OCI-LY7 (cell line): Measurements from ENCODE around the gene PUM2. TPM values are rescaled to one million over a fixed set of nuclear protein-coding genes. Genes with fewer than 3 reads are reported as not detected.

ENCODE experiments used
- BruUV-seq: library from RNA; stranded (reverse); fragments of 400-500 nt; replicated peaks from 2 replicates; lab custom pipeline; 2021; lab: Mats Ljungman, UMichigan
- CTCF ChIA-PET: fragments of 300-600 bp; sonication (Branson Sonifier 250); formaldehyde crosslinking; loops from one replicate; lab custom pipeline; 2022; ENCODE audit warnings: antibody characterized with exemption; ENCODE audit not compliant: unreplicated experiment; lab: Charles Lee
- POLR2A ChIA-PET: fragments of 300-600 bp; sonication (Branson Sonifier 250); formaldehyde crosslinking; loops from one replicate; lab custom pipeline; 2022; ENCODE audit warnings: antibody characterized with exemption; lab: Charles Lee
- DNase-seq: peaks from one replicate; pipeline ENCODE4 v3.0.0-alpha.2; 2015; ENCODE audit warnings: low spot score
- H2AFZ ChIP-seq: fragments of 200-600 bp; sonication (generic), shearing (Covaris generic); 2 replicates; pipeline ENCODE4 v1.6.1; 2014; ENCODE audit warnings: mild to moderate bottlenecking, antibody characterized with exemption, low read length, moderate library complexity
- H3K27ac ChIP-seq: fragments of 200-600 bp; sonication (generic); 2 replicates; pipeline ENCODE4 v1.5.1; 2014; ENCODE audit warnings: mixed run types, low read depth, mild to moderate bottlenecking, moderate library complexity, low read length, inconsistent platforms; ENCODE audit not compliant: poor library complexity, severe bottlenecking
- H3K36me3 ChIP-seq: fragments of 200-600 bp; sonication (generic); 2 replicates; pipeline ENCODE4 v1.6.1; 2014; ENCODE audit warnings: mild to moderate bottlenecking, antibody characterized with exemption, low read length, moderate library complexity, mixed read lengths; ENCODE audit not compliant: insufficient read depth
- H3K4me1 ChIP-seq: fragments of 200-600 bp; sonication (generic); 2 replicates; pipeline ENCODE4 v1.5.1; 2014; ENCODE audit warnings: mild to moderate bottlenecking, low read length; ENCODE audit not compliant: insufficient read depth, poor library complexity, severe bottlenecking
- H3K4me2 ChIP-seq: fragments of 200-600 bp; sonication (generic); 2 replicates; pipeline ENCODE4 v1.6.1; 2014; ENCODE audit warnings: mild to moderate bottlenecking, low read length
- H3K4me3 ChIP-seq: fragments of 200-600 bp; sonication (generic); 2 replicates; pipeline ENCODE4 v1.5.1; 2014; ENCODE audit warnings: mild to moderate bottlenecking, low read depth, low read length; ENCODE audit not compliant: poor library complexity, severe bottlenecking
- H3K79me2 ChIP-seq: fragments of 200-600 bp; sonication (generic); 2 replicates; pipeline ENCODE4 v1.6.1; 2016; ENCODE audit warnings: low read depth, mild to moderate bottlenecking, low read length, moderate library complexity, mixed read lengths; ENCODE audit not compliant: insufficient read depth
- H3K9me2 ChIP-seq: fragments of 200-600 bp; sonication (generic); 2 replicates; pipeline ENCODE4 v1.6.1; 2016; ENCODE audit warnings: mild to moderate bottlenecking, low read length, mixed read lengths; ENCODE audit not compliant: insufficient read depth
- H3K9me3 ChIP-seq: fragments of 200-600 bp; sonication (generic); 2 replicates; pipeline ENCODE4 v1.6.1; 2014; ENCODE audit warnings: mild to moderate bottlenecking, mixed run types, low read length, mixed read lengths
- H4K20me1 ChIP-seq: fragments of 200-600 bp; sonication (generic); 2 replicates; pipeline ENCODE4 v1.6.1; 2014; ENCODE audit warnings: mild to moderate bottlenecking, antibody characterized with exemption, low read length, moderate library complexity, mixed read lengths; ENCODE audit not compliant: insufficient read depth
- CTCF ChIP-seq: fragments of 200-600 bp; sonication (generic); conservative IDR thresholded peaks from 2 replicates; pipeline ENCODE4 v1.5.1; 2014; ENCODE audit warnings: mild to moderate bottlenecking, antibody characterized with exemption, low read length, moderate library complexity, mixed read lengths
- EZH2phosphoT487 ChIP-seq: fragments of 200-600 bp; sonication (generic); IDR thresholded peaks from 2 replicates; pipeline ENCODE4 v1.6.1; 2018; ENCODE audit warnings: low read depth, borderline replicate concordance, mild to moderate bottlenecking, mixed run types, antibody characterized with exemption, low read length, moderate library complexity, mixed read lengths
- intact Hi-C: fragments of 100-400 bp; cut with micrococcal nuclease; formaldehyde crosslinking; loops from one replicate; pipeline ENCODE4 v1.10.0; 2022; ENCODE audit not compliant: unreplicated experiment
- total RNA-seq, 2 experiments: library from RNA; depleted of rRNA in 1 of 2; stranded (reverse); fragments of >200 nt in 1 of 2; shearing (Covaris generic) in 1 of 2; gene quantifications; 2 replicates each; pipeline ENCODE4 v1.2.3, GENCODE V29; 2014 to 2022

The PUM2 gene
- total RNA-seq, 2 experiments from 2014 or later, result 48.2 to 122 TPM

GRCh38 chr2:20224716-20225293 lies 125.8 kb downstream of the PUM2 start, which contains the start of gene SDC1:
TSS of gene SDC1 (minus strand) at chr2:20225130. CDS start at chr2:20224867, 263 bp downstream.
- Histone ChIP-seq H3K79me2 (no peaks in the 10 kb centered on the region), H4K20me1 (no peaks in the 10 kb centered on the region), H3K9me2 (no peaks in the 10 kb centered on the region), H3K27ac (no peak within 1 kb of the TSS), H3K4me1 (peaks cover 6% of the 10 kb centered on the region), H3K36me3 (no peaks in the 10 kb centered on the region), H2AFZ (no peak within 1 kb of the TSS), H3K4me2 (peak within 1 kb of the TSS; percentile 52), H3K4me3 (peak within 1 kb of the TSS; percentile 38), H3K9me3 (no peaks in the 10 kb centered on the region)
- no TSS peak for BruUV-seq
- TF ChIP-seq EZH2phosphoT487 (no peak; the same call in 1 of the 2 replicates), CTCF (no peak)
- intact Hi-C loops, result loop anchor here (10.0 kb wide), 1 partner anchor 90 kb away; no protein-coding TSS in a partner anchor
- ChIA-PET POLR2A (no interaction called here), CTCF (no interaction called here)
- DNase-seq, result no peak

DNA sequence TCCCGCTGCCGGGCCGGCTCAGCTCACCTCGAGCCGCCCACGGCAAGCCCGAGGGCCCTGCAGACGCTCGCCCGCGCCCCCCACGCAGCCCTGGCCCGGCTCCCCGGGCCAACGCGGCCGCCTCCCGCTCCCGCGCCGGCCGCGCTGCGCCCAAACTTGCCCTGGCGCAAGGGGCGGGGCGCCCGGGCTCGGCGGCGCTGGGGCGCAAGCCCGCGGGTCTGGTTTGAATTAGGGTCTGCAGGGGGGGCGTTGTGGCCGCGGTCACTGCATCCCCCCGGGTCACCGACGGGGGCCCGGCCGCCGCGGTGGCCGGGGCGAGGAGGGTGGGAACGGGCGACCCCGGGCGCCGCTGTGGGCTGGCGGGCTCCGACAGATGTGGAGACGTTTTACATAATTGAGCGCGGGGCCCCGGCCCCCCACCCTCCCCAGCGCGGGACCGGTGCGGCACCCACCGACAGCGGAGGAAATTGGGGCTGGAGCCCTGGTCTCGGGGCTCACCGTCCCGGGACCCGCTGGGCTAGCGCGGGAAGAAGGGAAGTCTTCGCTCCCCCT lies 126.4 kb downstream of the PUM2 start:
- CTCF ChIA-PET, result no interaction called here
- DNase-seq, result no peak
- no peak overlapping the region for H3K27ac ChIP-seq
- no peak for TF ChIP-seq CTCF
- TF ChIP-seq EZH2phosphoT487, result 0 out of 2 replicates have a peak, but pooled peaks have one; percentile 80
- no peaks in the 10 kb centered on the region for H4K20me1 ChIP-seq
- no peaks in the 10 kb centered on the region for H3K9me2 ChIP-seq
- no peaks in the 10 kb centered on the region for H3K9me3 ChIP-seq
- H3K79me2 ChIP-seq, result no peaks in the 10 kb centered on the region
- H3K4me1 ChIP-seq, result peaks cover 6% of the 10 kb centered on the region
- peak overlapping the region; percentile 38 for H3K4me3 ChIP-seq
- BruUV-seq, result no TSS peak
- POLR2A ChIA-PET, result no interaction called here
- H2AFZ ChIP-seq, result no peak overlapping the region
- H3K36me3 ChIP-seq, result no peaks in the 10 kb centered on the region
- intact Hi-C loops, result loop anchor here (10.0 kb wide), 1 partner anchor 89 kb away; no protein-coding TSS in a partner anchor
- peak overlapping the region; percentile 52 for H3K4me2 ChIP-seq
